HL-60 (cell line): ENCODE data around the gene TMPRSS3.

Experiments used
- DNase-seq, 2 experiments: peaks; one replicate each; pipeline ENCODE4 v3.0.0-alpha.2; 2010 to 2020; ENCODE audit warnings: low read depth in 1 of 2, low spot score in 1 of 2
- H3K27ac ChIP-seq: fragments of 250-450 bp; sonication (Bioruptor Pico); replicated peaks from 2 replicates; pipeline ENCODE4 v1.5.1; 2020; ENCODE audit warnings: mild to moderate bottlenecking, moderate library complexity
- H3K27me3 ChIP-seq: fragments of 250-450 bp; sonication (Bioruptor Pico); 2 replicates; pipeline ENCODE4 v1.5.1; 2021; ENCODE audit warnings: mild to moderate bottlenecking, moderate library complexity; ENCODE audit not compliant: insufficient read depth, poor library complexity, severe bottlenecking
- H3K4me3 ChIP-seq: replicated peaks from 2 replicates; pipeline ENCODE4 v1.5.1; 2011; ENCODE audit warnings: mild to moderate bottlenecking, control low read depth, low read length; ENCODE audit not compliant: insufficient read depth
- GABPA ChIP-seq: IDR thresholded peaks from 2 replicates; pipeline ENCODE4 v1.6.1; 2012; ENCODE audit warnings: low read depth
- POLR2AphosphoS5 ChIP-seq: IDR thresholded peaks from 2 replicates; pipeline ENCODE4 v1.6.1; 2012; ENCODE audit warnings: low read depth
- SPI1 ChIP-seq: IDR thresholded peaks from 2 replicates; pipeline ENCODE4 v1.6.1; 2012; ENCODE audit warnings: low read depth, mild to moderate bottlenecking, borderline replicate concordance
- TF ChIP-seq, protein P1 (sequence below): IDR thresholded peaks from one replicate; pipeline ENCODE4 v1.5.1; 2011; ENCODE audit warnings: low read length, control low read depth, inconsistent platforms; ENCODE audit not compliant: insufficient read depth
- TF ChIP-seq, protein P2 (sequence below): IDR thresholded peaks from 2 replicates; pipeline ENCODE4 v1.6.1; 2012; ENCODE audit warnings: low read depth; ENCODE audit not compliant: insufficient replicate concordance

The TMPRSS3 gene

DNA sequence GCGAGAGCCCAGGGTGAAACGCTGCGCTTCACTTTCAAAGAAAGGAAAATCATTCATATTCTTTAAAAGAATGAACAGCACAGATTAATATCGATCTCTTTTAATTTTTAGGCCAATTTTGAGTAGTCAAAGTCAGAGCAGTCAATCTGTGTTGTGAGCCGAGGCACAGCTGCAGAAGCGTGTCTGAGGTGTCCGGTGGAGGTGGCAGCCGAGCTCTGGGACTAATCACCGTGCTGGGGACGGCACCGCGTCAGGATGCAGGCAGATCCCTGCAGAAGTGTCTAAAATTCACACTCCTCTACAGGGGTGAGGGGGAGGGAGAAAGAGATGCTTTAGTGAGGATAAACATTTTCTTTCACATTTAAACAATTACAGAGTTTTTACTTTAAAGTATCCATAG lies 33.7 kb downstream of the TMPRSS3 start:
- no peak overlapping the region for H3K4me3 ChIP-seq
- H3K27ac ChIP-seq: no peak overlapping the region
- DNase-seq: no peak
- H3K27me3 ChIP-seq: peaks cover 3% of the 10 kb centered on the region
- TF ChIP-seq, protein P1, sequence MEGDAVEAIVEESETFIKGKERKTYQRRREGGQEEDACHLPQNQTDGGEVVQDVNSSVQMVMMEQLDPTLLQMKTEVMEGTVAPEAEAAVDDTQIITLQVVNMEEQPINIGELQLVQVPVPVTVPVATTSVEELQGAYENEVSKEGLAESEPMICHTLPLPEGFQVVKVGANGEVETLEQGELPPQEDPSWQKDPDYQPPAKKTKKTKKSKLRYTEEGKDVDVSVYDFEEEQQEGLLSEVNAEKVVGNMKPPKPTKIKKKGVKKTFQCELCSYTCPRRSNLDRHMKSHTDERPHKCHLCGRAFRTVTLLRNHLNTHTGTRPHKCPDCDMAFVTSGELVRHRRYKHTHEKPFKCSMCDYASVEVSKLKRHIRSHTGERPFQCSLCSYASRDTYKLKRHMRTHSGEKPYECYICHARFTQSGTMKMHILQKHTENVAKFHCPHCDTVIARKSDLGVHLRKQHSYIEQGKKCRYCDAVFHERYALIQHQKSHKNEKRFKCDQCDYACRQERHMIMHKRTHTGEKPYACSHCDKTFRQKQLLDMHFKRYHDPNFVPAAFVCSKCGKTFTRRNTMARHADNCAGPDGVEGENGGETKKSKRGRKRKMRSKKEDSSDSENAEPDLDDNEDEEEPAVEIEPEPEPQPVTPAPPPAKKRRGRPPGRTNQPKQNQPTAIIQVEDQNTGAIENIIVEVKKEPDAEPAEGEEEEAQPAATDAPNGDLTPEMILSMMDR: no peak
- no peak for TF ChIP-seq POLR2AphosphoS5
- TF ChIP-seq, protein P2, sequence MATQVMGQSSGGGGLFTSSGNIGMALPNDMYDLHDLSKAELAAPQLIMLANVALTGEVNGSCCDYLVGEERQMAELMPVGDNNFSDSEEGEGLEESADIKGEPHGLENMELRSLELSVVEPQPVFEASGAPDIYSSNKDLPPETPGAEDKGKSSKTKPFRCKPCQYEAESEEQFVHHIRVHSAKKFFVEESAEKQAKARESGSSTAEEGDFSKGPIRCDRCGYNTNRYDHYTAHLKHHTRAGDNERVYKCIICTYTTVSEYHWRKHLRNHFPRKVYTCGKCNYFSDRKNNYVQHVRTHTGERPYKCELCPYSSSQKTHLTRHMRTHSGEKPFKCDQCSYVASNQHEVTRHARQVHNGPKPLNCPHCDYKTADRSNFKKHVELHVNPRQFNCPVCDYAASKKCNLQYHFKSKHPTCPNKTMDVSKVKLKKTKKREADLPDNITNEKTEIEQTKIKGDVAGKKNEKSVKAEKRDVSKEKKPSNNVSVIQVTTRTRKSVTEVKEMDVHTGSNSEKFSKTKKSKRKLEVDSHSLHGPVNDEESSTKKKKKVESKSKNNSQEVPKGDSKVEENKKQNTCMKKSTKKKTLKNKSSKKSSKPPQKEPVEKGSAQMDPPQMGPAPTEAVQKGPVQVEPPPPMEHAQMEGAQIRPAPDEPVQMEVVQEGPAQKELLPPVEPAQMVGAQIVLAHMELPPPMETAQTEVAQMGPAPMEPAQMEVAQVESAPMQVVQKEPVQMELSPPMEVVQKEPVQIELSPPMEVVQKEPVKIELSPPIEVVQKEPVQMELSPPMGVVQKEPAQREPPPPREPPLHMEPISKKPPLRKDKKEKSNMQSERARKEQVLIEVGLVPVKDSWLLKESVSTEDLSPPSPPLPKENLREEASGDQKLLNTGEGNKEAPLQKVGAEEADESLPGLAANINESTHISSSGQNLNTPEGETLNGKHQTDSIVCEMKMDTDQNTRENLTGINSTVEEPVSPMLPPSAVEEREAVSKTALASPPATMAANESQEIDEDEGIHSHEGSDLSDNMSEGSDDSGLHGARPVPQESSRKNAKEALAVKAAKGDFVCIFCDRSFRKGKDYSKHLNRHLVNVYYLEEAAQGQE: no peak
- no peak for TF ChIP-seq GABPA
- TF ChIP-seq SPI1: no peak

DNA sequence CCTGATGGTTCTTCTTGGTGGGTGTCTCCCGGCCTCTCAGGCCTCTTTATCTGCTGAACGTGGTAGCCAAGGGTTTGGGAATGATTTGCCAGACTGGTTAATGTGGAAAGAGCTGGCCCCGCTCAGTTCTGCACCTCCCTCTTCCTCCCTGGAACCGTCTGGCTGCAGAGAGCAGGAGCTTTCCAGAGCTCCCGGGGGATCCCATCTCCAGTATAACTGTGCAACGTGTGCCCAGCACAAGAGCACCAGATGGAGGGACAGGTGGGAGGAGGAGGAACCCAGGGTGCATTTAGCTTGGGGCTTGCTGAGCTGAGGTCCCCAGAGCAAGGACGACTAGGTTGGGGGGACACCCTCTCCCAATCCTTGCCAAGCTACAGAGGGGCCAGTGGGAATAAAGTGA lies 34.6 kb downstream of the TMPRSS3 start:
- H3K4me3 ChIP-seq: no peak overlapping the region
- H3K27ac ChIP-seq: no peak overlapping the region
- DNase-seq: no peak
- peaks cover 3% of the 10 kb centered on the region for H3K27me3 ChIP-seq
- TF ChIP-seq, protein P1: no peak
- no peak for TF ChIP-seq SPI1
- TF ChIP-seq, protein P2: no peak
- TF ChIP-seq GABPA: no peak
- TF ChIP-seq POLR2AphosphoS5: no peak

DNA sequence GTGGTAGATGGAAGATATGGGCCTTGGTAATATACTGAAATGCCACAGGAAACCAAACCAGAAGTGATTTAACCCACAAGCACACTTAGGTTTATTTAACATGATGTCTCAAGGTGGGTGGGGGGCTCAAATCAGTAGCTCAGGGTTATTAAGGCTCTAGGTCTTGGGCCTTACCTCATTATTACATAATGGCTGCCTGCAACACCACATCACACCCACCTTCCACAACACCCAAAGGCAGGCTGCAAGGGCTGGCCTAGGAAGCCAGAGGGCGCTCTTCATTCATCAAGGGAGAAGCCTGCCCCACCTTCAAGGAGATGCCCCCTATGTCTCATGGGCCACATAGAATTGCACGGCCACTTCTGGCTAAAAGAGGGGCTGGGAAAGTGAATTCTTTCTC lies 35.5 kb downstream of the TMPRSS3 start:
- TF ChIP-seq, protein P1: no peak
- TF ChIP-seq POLR2AphosphoS5: no peak
- Histone ChIP-seq H3K27ac (no peak overlapping the region), H3K4me3 (no peak overlapping the region), H3K27me3 (peaks cover 3% of the 10 kb centered on the region)
- DNase-seq: no peak

GRCh38 chr21:42358937-42359336 lies 36.9 kb downstream of the TMPRSS3 start:
- H3K27ac ChIP-seq: no peak overlapping the region
- no peaks in the 10 kb centered on the region for H3K27me3 ChIP-seq
- no peak for DNase-seq
- H3K4me3 ChIP-seq: no peak overlapping the region
- TF ChIP-seq, protein P1: no peak
- TF ChIP-seq, protein P2: no peak
- TF ChIP-seq POLR2AphosphoS5: no peak
- no peak for TF ChIP-seq GABPA
- no peak for TF ChIP-seq SPI1
